Activated CD4-positive, alpha-beta T cell treated with anti-CD3 and anti-CD28 coated beads, Interleukin-2, amount 10 ng/mL, durations not matched to agents 24 days and 14 days (primary cell): ENCODE data around the gene GIGYF2. TPM values are rescaled to one million over a fixed set of nuclear protein-coding genes. Genes with fewer than 3 reads are reported as not detected.
"Not testable (repeated sequence)": the region's sequence is repeated elsewhere in the genome, so short reads cannot be mapped to it uniquely, and the experiment has no call there.

Experiments used
- DNase-seq: peaks from one replicate; pipeline ENCODE4 v3.0.0; 2022
- H3K27ac Mint-ChIP-seq: one replicate; pipeline ENCODE4 v1.8.0; 2022; ENCODE audit warnings: mild to moderate bottlenecking, mixed read lengths
- H3K27me3 Mint-ChIP-seq: one replicate; pipeline ENCODE4 v1.8.0; 2022; ENCODE audit warnings: mixed read lengths
- H3K36me3 Mint-ChIP-seq: one replicate; pipeline ENCODE4 v1.8.0; 2022; ENCODE audit warnings: low read depth, mild to moderate bottlenecking, mixed read lengths
- H3K4me1 Mint-ChIP-seq: one replicate; pipeline ENCODE4 v1.8.0; 2021; ENCODE audit warnings: mixed read lengths
- H3K4me3 Mint-ChIP-seq: one replicate; pipeline ENCODE4 v1.8.0; 2022; ENCODE audit warnings: mild to moderate bottlenecking, moderate library complexity, mixed read lengths
- H3K9me3 Mint-ChIP-seq: one replicate; pipeline ENCODE4 v1.8.0; 2021; ENCODE audit warnings: mixed read lengths
- intact Hi-C: fragments of 100-400 bp; cut with micrococcal nuclease; formaldehyde crosslinking; loops from one replicate; pipeline ENCODE4 v1.15.1; 2023
- total RNA-seq: library from RNA; stranded (reverse); gene quantifications from 2 replicates; pipeline ENCODE4 v1.2.3, GENCODE V29; 2022

Gene GIGYF2
- total RNA-seq, 1 donor from 2014 or later, result 72.0 TPM

DNA sequence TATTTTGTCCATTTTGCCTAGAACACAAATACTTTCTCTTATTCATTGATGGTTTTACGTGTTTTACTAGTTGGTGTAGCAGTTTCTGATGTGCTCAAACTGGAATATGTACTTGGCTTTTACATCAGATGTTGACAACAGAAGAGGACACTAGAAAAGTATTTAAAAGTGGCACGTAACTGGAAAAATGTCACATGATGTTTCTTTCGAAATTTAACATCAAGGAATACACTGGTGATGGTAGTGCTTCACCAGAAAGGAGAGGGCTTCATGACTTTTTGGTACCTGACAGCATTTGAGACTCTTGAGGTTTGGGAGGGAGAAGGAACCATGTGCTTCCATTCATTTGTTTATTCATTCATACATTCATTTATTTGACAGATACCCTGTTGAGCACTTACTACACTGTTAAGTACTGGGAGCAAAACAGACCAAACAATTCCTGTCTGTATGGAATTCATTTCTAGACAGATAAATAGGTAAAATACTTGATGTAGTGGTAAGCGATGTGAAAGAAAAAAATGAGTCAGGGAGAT lies 1.5 kb downstream of the GIGYF2 start:
- Mint-ChIP-seq H3K4me1 (peaks cover 28% of the 10 kb centered on the region), H3K36me3 (peaks cover 24% of the 10 kb centered on the region), H3K9me3 (no peaks in the 10 kb centered on the region), H3K27ac (peak overlapping the region; percentile 92), H3K27me3 (peaks cover 5% of the 10 kb centered on the region), H3K4me3 (peak overlapping the region; percentile 99)
- intact Hi-C loops, result loop anchor here (5.0 to 10.0 kb wide), 3 partner anchors 139 to 554 kb away; partner anchors contain the start of genes ATG16L1 and INPP5D
- no peak for DNase-seq

DNA sequence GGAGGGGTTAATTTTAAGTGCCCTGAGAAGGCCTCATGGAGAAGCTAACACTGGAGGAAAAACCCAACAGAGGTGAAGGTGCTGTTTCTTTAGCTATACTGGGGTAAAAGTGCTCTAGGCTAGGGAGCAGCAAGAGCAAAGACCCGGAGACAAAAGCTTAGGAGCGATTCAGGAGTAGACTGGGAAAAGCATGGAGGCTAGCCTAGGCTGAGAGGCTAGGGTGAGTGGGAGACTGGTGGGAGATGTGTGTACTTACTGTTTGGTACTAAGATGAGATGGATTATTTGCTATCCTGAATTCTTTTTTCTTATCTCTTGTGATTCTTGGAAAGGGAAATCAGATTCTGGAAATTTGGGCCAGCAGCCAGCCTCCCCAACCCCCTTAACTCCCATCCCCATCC lies 2.0 kb downstream of the GIGYF2 start:
- Mint-ChIP-seq H3K4me3 (peak overlapping the region; percentile 99), H3K27ac (no peak overlapping the region), H3K4me1 (peaks cover 31% of the 10 kb centered on the region), H3K36me3 (peaks cover 29% of the 10 kb centered on the region), H3K9me3 (no peaks in the 10 kb centered on the region), H3K27me3 (peaks cover 5% of the 10 kb centered on the region)
- no peak for DNase-seq
- intact Hi-C loops, result loop anchor here (5.0 to 10.0 kb wide), 3 partner anchors 138 to 553 kb away; partner anchors contain the start of genes ATG16L1 and INPP5D

DNA sequence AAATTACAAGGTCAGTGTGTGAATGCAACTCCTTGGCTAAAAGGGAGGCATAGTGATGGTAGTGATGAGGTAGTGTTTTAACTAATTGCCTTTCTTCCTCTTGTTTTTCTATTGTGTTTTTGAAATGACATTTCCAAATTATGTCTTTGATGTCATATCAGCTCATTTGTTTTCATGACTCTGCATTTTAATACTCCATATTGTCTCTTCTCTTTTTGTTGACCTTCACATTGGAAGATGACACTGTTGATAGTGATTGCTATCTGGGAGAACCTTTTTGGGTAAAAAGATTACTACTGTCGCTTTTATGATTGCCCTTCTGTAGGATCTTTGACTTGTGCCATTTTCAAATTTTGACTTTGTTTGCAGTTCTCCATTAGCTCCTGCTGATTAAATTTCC lies 3.0 kb downstream of the GIGYF2 start:
- H3K27me3 Mint-ChIP-seq, result peaks cover 2% of the 10 kb centered on the region
- peak overlapping the region; percentile 31 for H3K4me3 Mint-ChIP-seq
- H3K9me3 Mint-ChIP-seq, result no peaks in the 10 kb centered on the region
- H3K4me1 Mint-ChIP-seq, result peaks cover 31% of the 10 kb centered on the region
- peaks cover 36% of the 10 kb centered on the region for H3K36me3 Mint-ChIP-seq
- DNase-seq, result no peak
- intact Hi-C loops, result no loop called here
- H3K27ac Mint-ChIP-seq, result no peak overlapping the region

DNA sequence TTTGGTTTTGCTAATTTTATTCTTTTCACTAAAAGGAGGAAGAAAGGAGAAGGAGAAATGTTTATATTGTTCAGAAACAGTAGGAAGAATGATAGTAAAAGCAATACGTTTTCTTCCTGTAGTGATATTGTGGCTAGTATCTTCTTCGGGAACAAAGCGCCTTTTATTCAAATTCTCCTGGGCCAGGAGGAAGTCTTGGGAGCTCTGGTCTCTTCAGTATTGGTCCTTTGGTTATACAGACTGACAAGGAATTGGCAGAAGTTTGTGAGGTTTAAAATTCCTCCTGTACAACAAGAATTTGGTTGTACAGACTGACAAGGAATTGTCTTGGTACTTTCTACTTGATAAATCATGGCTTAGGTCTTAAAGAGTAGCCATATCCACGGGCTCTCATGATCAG lies 9.9 kb downstream of the GIGYF2 start:
- no peak overlapping the region for H3K27ac Mint-ChIP-seq
- peaks cover 38% of the 10 kb centered on the region for H3K36me3 Mint-ChIP-seq
- H3K4me3 Mint-ChIP-seq, result no peak overlapping the region
- no peaks in the 10 kb centered on the region for H3K9me3 Mint-ChIP-seq
- no peaks in the 10 kb centered on the region for H3K27me3 Mint-ChIP-seq
- DNase-seq, result no peak
- intact Hi-C loops, result no loop called here
- peaks cover 5% of the 10 kb centered on the region for H3K4me1 Mint-ChIP-seq

DNA sequence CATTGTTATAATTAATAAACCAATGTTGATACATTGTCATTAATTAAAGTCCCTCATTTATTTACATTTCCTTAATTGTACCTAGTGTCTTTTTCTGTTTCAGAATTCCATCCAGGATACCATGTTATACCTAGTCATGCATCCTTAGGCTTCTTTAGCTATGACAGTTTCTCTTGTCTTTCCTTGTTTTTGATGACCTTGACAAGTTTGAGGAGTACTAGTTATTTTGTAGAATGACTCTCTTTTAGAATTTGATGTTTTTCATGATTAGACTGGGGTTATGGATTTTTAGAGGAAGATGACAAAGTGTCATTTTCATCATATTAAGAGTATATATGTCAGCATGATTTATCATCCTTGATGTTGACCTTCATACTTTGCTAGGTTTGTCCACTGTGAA lies 16.4 kb downstream of the GIGYF2 start:
- intact Hi-C loops, result no loop called here
- H3K36me3 Mint-ChIP-seq, result peaks cover 43% of the 10 kb centered on the region
- H3K27ac Mint-ChIP-seq, result no peak overlapping the region

DNA sequence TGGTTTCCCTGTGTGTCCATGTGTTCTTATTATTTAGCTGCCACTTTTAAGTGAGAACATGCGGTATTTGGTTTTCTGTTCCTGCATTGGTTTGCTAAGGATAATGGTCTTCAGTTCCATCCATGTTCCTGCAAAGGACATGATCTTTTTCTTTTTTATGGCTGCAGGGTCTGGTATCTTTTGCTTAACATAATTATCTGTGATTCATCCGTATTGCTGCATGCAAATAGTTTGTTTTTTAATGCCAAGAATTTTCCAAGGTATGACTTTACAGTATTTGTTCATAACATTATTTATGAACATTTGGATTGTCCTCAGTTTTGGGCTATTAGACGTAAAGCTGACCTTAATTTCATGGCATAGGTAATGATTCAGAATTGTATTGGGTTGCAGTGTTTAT lies 17.8 kb downstream of the GIGYF2 start:
- no peaks in the 10 kb centered on the region for H3K27me3 Mint-ChIP-seq
- peaks cover 18% of the 10 kb centered on the region for H3K4me1 Mint-ChIP-seq
- intact Hi-C loops, result no loop called here
- no peak for DNase-seq
- H3K9me3 Mint-ChIP-seq, result peaks cover 6% of the 10 kb centered on the region
- peaks cover 53% of the 10 kb centered on the region for H3K36me3 Mint-ChIP-seq
- no peak overlapping the region for H3K27ac Mint-ChIP-seq
- H3K4me3 Mint-ChIP-seq, result no peak overlapping the region

More for the DNA sequence above, 16.4 kb downstream of the GIGYF2 start:
- H3K9me3 Mint-ChIP-seq, result peaks cover 4% of the 10 kb centered on the region
- DNase-seq, result no peak
- H3K4me3 Mint-ChIP-seq, result no peak overlapping the region
- peaks cover 14% of the 10 kb centered on the region for H3K4me1 Mint-ChIP-seq
- H3K27me3 Mint-ChIP-seq, result no peaks in the 10 kb centered on the region

DNA sequence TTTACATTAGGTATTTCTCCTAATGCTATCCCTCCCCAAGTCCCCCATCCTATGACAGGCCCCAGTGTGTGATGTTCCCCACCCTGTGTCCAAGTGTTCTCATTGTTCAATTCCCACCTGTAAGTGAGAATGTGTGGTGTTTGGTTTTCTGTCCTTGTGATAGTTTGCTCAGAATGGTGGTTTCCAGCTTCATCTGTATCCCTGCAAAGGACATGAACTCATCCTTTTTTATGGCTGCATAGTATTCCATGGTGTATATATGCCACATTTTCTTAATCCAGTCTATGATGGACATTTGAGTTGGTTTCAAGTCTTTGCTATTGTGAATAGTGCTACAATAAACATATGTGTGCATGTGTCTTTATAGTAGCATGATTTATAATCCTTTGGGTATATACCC lies 22.9 kb downstream of the GIGYF2 start:
- H3K27ac Mint-ChIP-seq, DNase-seq, H3K27me3 Mint-ChIP-seq, H3K4me3 Mint-ChIP-seq, H3K9me3 Mint-ChIP-seq, intact Hi-C loops: not testable (repeated sequence)
- H3K36me3 Mint-ChIP-seq, result peaks cover 63% of the 10 kb centered on the region
- peaks cover 31% of the 10 kb centered on the region for H3K4me1 Mint-ChIP-seq

DNA sequence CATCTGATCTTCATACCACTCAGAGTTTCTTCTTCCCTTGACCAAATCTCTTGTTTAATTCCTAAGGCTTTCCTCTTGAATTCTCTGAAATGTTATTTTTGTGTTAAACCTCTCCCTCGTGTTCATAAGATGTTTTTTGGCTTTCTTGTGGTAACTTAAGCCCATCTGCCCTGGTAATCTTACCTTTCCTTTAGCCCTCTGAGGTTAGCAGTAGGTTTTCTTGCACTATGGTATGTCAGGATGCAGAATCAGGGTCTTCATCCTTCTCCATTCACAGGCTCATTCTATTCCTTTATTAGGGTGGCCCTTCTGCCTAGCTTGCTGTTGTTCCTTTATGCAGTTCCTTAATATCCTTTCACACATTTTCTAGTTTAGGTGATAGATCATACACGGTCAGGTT lies 24.1 kb downstream of the GIGYF2 start:
- H3K9me3 Mint-ChIP-seq, result peaks cover 8% of the 10 kb centered on the region
- H3K27me3 Mint-ChIP-seq, result no peaks in the 10 kb centered on the region
- DNase-seq, result no peak
- peaks cover 63% of the 10 kb centered on the region for H3K36me3 Mint-ChIP-seq
- peak overlapping the region; percentile 10 for H3K4me3 Mint-ChIP-seq
- H3K4me1 Mint-ChIP-seq, result peaks cover 24% of the 10 kb centered on the region
- peak overlapping the region; percentile 51 for H3K27ac Mint-ChIP-seq
- intact Hi-C loops, result no loop called here

DNA sequence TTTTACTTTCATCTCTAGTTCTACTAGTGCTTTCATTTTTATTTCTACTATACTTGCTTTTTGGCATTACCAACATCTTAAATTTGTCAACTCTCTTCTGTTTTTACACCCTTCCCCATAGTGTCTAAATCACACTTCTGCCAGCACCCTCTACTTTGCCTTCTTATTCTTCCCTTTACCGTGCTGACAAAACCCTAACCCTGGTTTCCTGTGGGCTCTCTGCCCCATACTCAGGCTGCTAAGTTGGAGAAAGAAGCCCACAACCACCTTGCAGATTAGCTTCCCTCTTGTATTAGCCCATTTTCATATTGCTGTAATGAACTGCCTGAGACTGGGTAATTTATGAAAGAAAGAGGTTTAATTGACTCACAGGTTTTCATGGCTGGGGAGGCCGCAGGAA lies 24.8 kb downstream of the GIGYF2 start:
- H3K4me1 Mint-ChIP-seq, result peaks cover 23% of the 10 kb centered on the region
- H3K27ac Mint-ChIP-seq, result peak overlapping the region; percentile 51
- peaks cover 8% of the 10 kb centered on the region for H3K9me3 Mint-ChIP-seq
- no peak for DNase-seq
- intact Hi-C loops, result no loop called here
- H3K4me3 Mint-ChIP-seq, result peak overlapping the region; percentile 10
- H3K36me3 Mint-ChIP-seq, result peaks cover 62% of the 10 kb centered on the region
- H3K27me3 Mint-ChIP-seq, result no peaks in the 10 kb centered on the region

DNA sequence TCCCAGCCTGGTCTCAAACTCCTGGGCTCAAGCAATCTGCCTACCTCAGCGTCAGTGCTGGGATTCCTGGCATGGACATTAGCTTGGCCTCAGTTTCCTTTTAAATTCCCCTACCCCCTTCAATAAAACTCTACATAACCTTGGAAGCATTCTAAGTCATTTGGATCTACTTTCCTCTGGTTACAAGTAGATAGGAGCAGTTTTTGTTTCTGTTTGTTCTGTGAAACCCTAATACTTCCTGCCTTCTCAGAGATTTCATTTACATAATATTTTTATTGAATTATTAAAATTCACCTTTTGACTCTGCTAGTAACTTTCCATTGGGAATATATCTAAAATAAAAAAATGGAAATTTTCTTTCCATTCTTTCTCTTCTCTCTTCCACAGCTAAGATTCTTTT lies 25.9 kb downstream of the GIGYF2 start:
- H3K36me3 Mint-ChIP-seq, result peaks cover 64% of the 10 kb centered on the region

DNA sequence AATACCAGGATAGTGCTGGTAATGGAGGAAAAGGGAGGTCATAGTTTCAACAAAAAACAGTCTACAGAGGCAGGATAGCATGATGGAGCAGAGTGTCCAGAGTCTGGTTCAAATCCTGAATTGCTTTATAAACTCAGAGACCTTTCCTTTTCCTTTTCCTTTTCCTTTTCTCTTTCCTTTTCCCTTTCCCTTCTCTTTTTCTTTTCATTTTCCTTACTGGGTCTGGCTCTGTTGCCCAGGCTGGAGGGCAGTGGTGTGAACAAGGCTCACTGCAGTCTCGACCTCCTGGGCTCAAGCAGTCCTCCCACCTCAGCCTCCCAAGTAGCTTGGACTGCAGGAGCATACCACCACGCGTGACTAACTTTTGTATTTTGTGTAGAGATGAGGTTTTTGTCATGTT lies 31.7 kb downstream of the GIGYF2 start:
- intact Hi-C loops, result no loop called here
- no peak for DNase-seq
- H3K36me3 Mint-ChIP-seq, result peaks cover 50% of the 10 kb centered on the region
- H3K9me3 Mint-ChIP-seq, result no peaks in the 10 kb centered on the region
- no peak overlapping the region for H3K4me3 Mint-ChIP-seq
- H3K4me1 Mint-ChIP-seq, result peaks cover 15% of the 10 kb centered on the region
- H3K27ac Mint-ChIP-seq, result no peak overlapping the region
- no peaks in the 10 kb centered on the region for H3K27me3 Mint-ChIP-seq

More for the DNA sequence above, 25.9 kb downstream of the GIGYF2 start:
- Mint-ChIP-seq H3K27me3 (no peaks in the 10 kb centered on the region), H3K27ac (peak overlapping the region; percentile 34), H3K4me3 (no peak overlapping the region), H3K9me3 (peaks cover 5% of the 10 kb centered on the region), H3K4me1 (peaks cover 32% of the 10 kb centered on the region)
- no peak for DNase-seq
- intact Hi-C loops, result no loop called here

DNA sequence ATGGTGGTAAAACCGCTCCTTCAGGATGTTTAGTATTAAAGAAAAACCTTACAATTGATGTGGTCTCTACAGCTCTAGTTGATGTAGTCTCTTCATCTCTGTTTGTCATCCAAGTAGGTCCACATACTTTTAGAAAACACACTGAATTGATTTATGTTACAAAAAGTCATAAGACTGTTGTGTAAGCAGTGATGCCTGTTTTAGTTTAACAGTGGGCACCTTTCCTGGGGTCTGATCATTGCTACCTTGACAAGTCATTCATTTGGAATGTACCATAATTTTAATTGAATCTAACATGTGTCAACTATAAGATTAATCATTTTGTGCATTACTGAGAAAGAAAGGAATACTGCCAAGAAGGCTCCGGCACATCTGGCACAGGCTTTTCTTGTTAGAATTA lies 34.3 kb downstream of the GIGYF2 start:
- no peak for DNase-seq
- H3K27ac Mint-ChIP-seq, result no peak overlapping the region
- no peaks in the 10 kb centered on the region for H3K27me3 Mint-ChIP-seq
- intact Hi-C loops, result no loop called here
- H3K9me3 Mint-ChIP-seq, result no peaks in the 10 kb centered on the region
- H3K36me3 Mint-ChIP-seq, result peaks cover 41% of the 10 kb centered on the region
- peaks cover 18% of the 10 kb centered on the region for H3K4me1 Mint-ChIP-seq
- no peak overlapping the region for H3K4me3 Mint-ChIP-seq

DNA sequence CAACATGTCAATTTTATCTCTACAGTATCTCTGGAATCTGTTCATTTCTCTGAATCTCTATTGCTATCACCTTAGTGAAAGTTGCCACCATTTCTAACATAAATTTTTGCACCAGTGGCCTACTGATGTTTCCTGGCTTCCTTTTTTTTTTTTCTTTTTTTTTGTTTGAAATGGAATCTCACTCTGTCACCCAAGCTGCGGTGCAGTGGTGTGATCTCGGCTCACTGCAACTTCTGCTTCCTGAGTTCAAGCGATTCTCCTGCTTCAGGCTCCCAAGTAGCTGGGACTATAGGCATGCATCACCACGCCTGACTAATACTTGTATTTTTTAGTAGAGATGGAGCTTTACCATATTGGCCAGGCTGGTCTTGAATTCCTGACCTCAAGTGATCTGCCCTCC lies 44.2 kb downstream of the GIGYF2 start:
- H3K27ac Mint-ChIP-seq, result no peak overlapping the region
- peaks cover 4% of the 10 kb centered on the region for H3K9me3 Mint-ChIP-seq
- no peaks in the 10 kb centered on the region for H3K27me3 Mint-ChIP-seq
- no peak for DNase-seq
- H3K4me1 Mint-ChIP-seq, result peaks cover 12% of the 10 kb centered on the region
- H3K4me3 Mint-ChIP-seq, result no peak overlapping the region
- intact Hi-C loops, result no loop called here
- peaks cover 35% of the 10 kb centered on the region for H3K36me3 Mint-ChIP-seq

DNA sequence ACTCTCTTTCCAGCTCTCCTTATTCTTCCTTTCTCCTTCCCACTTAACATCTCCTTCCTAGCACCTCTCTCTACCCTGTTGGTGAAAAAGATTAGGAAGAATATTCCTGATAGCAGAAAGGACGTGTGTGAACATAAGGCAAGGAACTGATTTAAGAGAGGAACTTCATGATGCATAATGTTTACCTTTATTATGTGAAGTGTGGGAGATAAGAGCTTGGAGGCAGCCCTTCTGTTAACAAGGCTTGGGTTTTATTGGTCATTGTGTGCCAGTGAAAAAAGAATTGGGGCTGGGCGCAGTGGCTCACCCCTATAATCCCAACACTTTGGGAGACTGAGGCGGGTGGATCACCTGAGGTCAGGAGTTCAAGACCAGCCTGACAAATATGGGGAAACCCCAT lies 44.8 kb downstream of the GIGYF2 start:
- peaks cover 4% of the 10 kb centered on the region for H3K9me3 Mint-ChIP-seq
- intact Hi-C loops, result no loop called here
- no peak overlapping the region for H3K4me3 Mint-ChIP-seq
- peaks cover 32% of the 10 kb centered on the region for H3K36me3 Mint-ChIP-seq
- peaks cover 12% of the 10 kb centered on the region for H3K4me1 Mint-ChIP-seq
- DNase-seq, result no peak
- no peak overlapping the region for H3K27ac Mint-ChIP-seq
- no peaks in the 10 kb centered on the region for H3K27me3 Mint-ChIP-seq

DNA sequence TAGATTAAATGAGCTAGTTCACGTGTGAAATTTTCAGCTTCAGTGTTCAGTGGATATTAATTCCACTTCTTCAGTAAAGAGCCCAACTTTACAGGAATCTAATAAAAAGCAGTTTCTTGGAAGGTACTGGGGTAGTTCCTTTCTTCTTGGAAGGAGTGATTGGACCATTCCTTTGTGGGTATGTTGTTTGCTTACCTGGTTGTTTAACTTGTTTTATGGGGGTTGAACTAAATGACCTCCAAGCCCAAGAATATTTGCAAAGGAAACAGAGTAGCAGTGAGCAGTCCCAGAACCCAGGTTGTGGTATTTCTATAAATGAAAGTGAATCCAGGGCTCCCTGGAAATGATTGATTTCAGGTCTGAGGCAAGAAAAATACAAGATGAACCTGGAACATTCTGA lies 47.8 kb downstream of the GIGYF2 start:
- no peak overlapping the region for H3K27ac Mint-ChIP-seq
- peaks cover 24% of the 10 kb centered on the region for H3K4me1 Mint-ChIP-seq
- H3K36me3 Mint-ChIP-seq, result peaks cover 42% of the 10 kb centered on the region
- no peaks in the 10 kb centered on the region for H3K27me3 Mint-ChIP-seq
- intact Hi-C loops, result no loop called here
- DNase-seq, result no peak
- H3K9me3 Mint-ChIP-seq, result peaks cover 4% of the 10 kb centered on the region
- no peak overlapping the region for H3K4me3 Mint-ChIP-seq
